ENCODE results near the gene PDE6B. TPM values are rescaled to one million over a fixed set of nuclear protein-coding genes. Genes with fewer than 3 reads are reported as not detected.
"Not testable (repeated sequence)": the region's sequence is repeated elsewhere in the genome, so short reads cannot be mapped to it uniquely, and the experiment has no call there.

PDE6B gene
- total RNA-seq, 5 donors from 2014 or later (not counting 1 experiment from before 2014, with no cell fraction given): 14.2 to 21.7 (median 19.8) TPM

GRCh38 chr4:665751-666435, 40.5 kb downstream of the PDE6B start:
- Mint-ChIP-seq H3K4me3 (no peak overlapping the region), H3K27ac (no peak overlapping the region), H3K9me3 (no peaks in the 10 kb centered on the region), H3K27me3 (no peaks in the 10 kb centered on the region), H3K4me1 (peaks cover 12 to 22% (median 21%) of the 10 kb centered on the region in 3 donors), H3K36me3 (peaks cover 7% of the 10 kb centered on the region)
- 86% methylated on average over 18 of the region's 22 CpGs for WGBS (ENCODE audit: insufficient coverage)
- ChIA-PET POLR2A (no interaction called here), CTCF (no interaction called here)
- H3K36me3 ChIP-seq (ENCODE audit: control insufficient read depth in 2 of 2, extremely low read depth in 1 of 2, insufficient read depth in 1 of 2, low read length in 1 of 2): peaks cover 0 to 4% of the 10 kb centered on the region in 2 donors
- DNase-seq (no peak), ATAC-seq (replicated peaks in 1 of 4) (no peak)
- H3K4me1 ChIP-seq (ENCODE audit: control insufficient read depth in 1 of 2, extremely low read depth in 1 of 2, insufficient read depth in 2 of 2, low read length in 2 of 2): peaks cover 0 to 32% of the 10 kb centered on the region in 2 experiments
- H3K9me3 ChIP-seq: no peaks in the 10 kb centered on the region
- H3K4me3 ChIP-seq (ENCODE audit: control insufficient read depth in 1 of 2, extremely low read depth in 1 of 2, low read length in 1 of 2): no peak overlapping the region
- no peaks in the 10 kb centered on the region for H3K27me3 ChIP-seq (replicated peaks in 1 of 2; ENCODE audit: control insufficient read depth in 2 of 2, extremely low read depth in 1 of 2, insufficient read depth in 2 of 2, low read length in 1 of 2)
- no peak overlapping the region for H3K27ac ChIP-seq (ENCODE audit: low read length)

GRCh38 chr4:666436-666810, 41.0 kb downstream of the PDE6B start:
- DNase-seq (no peak), ATAC-seq (replicated peaks in 1 of 4) (no peak)
- no peak overlapping the region for H3K4me3 ChIP-seq (ENCODE audit: control insufficient read depth in 1 of 2, extremely low read depth in 1 of 2, low read length in 1 of 2)
- no peaks in the 10 kb centered on the region for H3K27me3 Mint-ChIP-seq
- no peaks in the 10 kb centered on the region for H3K27me3 ChIP-seq (replicated peaks in 1 of 2; ENCODE audit: control insufficient read depth in 2 of 2, extremely low read depth in 1 of 2, insufficient read depth in 2 of 2, low read length in 1 of 2)
- peaks cover 12 to 22% (median 21%) of the 10 kb centered on the region in 3 donors for H3K4me1 Mint-ChIP-seq
- H3K36me3 Mint-ChIP-seq: peaks cover 7% of the 10 kb centered on the region
- no peaks in the 10 kb centered on the region for H3K9me3 ChIP-seq
- ChIA-PET CTCF (no interaction called here), POLR2A (interaction anchor here in 1 of 2 donors (0.7 kb wide), 1 partner anchor 96 kb away, joined by 6 read pairs; no protein-coding TSS in a partner anchor)
- H3K4me1 ChIP-seq (ENCODE audit: control insufficient read depth in 1 of 2, extremely low read depth in 1 of 2, insufficient read depth in 2 of 2, low read length in 2 of 2): peaks cover 0 to 32% of the 10 kb centered on the region in 2 experiments
- no peak overlapping the region for H3K4me3 Mint-ChIP-seq
- H3K36me3 ChIP-seq (ENCODE audit: control insufficient read depth in 2 of 2, extremely low read depth in 1 of 2, insufficient read depth in 1 of 2, low read length in 1 of 2): peaks cover 0 to 4% of the 10 kb centered on the region in 2 donors
- no peak overlapping the region for H3K27ac Mint-ChIP-seq
- H3K27ac ChIP-seq (ENCODE audit: low read length): no peak overlapping the region
- 93% methylated on average over 20 of the region's 22 CpGs for WGBS (ENCODE audit: insufficient coverage)
- no peaks in the 10 kb centered on the region for H3K9me3 Mint-ChIP-seq

- no peak for ATAC-seq (replicated peaks in 1 of 4)
- Mint-ChIP-seq H3K4me1 (peaks cover 12 to 21% (median 20%) of the 10 kb centered on the region in 3 donors), H3K9me3 (no peaks in the 10 kb centered on the region), H3K27me3 (no peaks in the 10 kb centered on the region), H3K36me3 (peaks cover 11% of the 10 kb centered on the region), H3K4me3 (no peak overlapping the region), H3K27ac (no peak overlapping the region)
- H3K27me3 ChIP-seq (replicated peaks in 1 of 2; ENCODE audit: control insufficient read depth in 2 of 2, extremely low read depth in 1 of 2, insufficient read depth in 2 of 2, low read length in 1 of 2): no peaks in the 10 kb centered on the region
- no peak overlapping the region for H3K4me3 ChIP-seq (ENCODE audit: control insufficient read depth in 1 of 2, extremely low read depth in 1 of 2, low read length in 1 of 2)
- ChIA-PET CTCF (no interaction called here), POLR2A (interaction anchor here in 1 of 2 donors (0.7 kb wide), 1 partner anchor 96 kb away, joined by 6 read pairs; no protein-coding TSS in a partner anchor)
- H3K36me3 ChIP-seq (ENCODE audit: control insufficient read depth in 2 of 2, extremely low read depth in 1 of 2, insufficient read depth in 1 of 2, low read length in 1 of 2): peaks cover 3 to 9% of the 10 kb centered on the region in 2 donors
- H3K4me1 ChIP-seq (ENCODE audit: control insufficient read depth in 1 of 2, extremely low read depth in 1 of 2, insufficient read depth in 2 of 2, low read length in 2 of 2): peaks cover 0 to 32% of the 10 kb centered on the region in 2 experiments
- DNase-seq: no peak
- 89% methylated on average over 9 of the region's 28 CpGs for WGBS (ENCODE audit: insufficient coverage)
- no peak overlapping the region for H3K27ac ChIP-seq (ENCODE audit: low read length)
- H3K9me3 ChIP-seq: no peaks in the 10 kb centered on the region
Observed at GRCh38 chr4:666822-667544, 41.6 kb downstream of the PDE6B start.

GRCh38 chr4:667545-667925, 42.2 kb downstream of the PDE6B start:
- Histone ChIP-seq H3K27me3 (replicated peaks in 1 of 2; ENCODE audit: control insufficient read depth in 2 of 2, extremely low read depth in 1 of 2, insufficient read depth in 2 of 2, low read length in 1 of 2) (no peaks in the 10 kb centered on the region), H3K36me3 (ENCODE audit: control insufficient read depth in 2 of 2, extremely low read depth in 1 of 2, insufficient read depth in 1 of 2, low read length in 1 of 2) (peaks cover 7 to 15% of the 10 kb centered on the region in 2 donors), H3K4me1 (ENCODE audit: control insufficient read depth in 1 of 2, extremely low read depth in 1 of 2, insufficient read depth in 2 of 2, low read length in 2 of 2) (peaks cover 0 to 29% of the 10 kb centered on the region in 2 experiments), H3K27ac (ENCODE audit: low read length) (no peak overlapping the region), H3K9me3 (no peaks in the 10 kb centered on the region), H3K4me3 (ENCODE audit: control insufficient read depth in 1 of 2, extremely low read depth in 1 of 2, low read length in 1 of 2) (no peak overlapping the region)
- DNase-seq (no peak), ATAC-seq (replicated peaks in 1 of 4) (no peak)
- H3K27ac Mint-ChIP-seq: no peak overlapping the region
- no peaks in the 10 kb centered on the region for H3K27me3 Mint-ChIP-seq
- peaks cover 12 to 24% (median 20%) of the 10 kb centered on the region in 3 donors for H3K4me1 Mint-ChIP-seq
- H3K4me3 Mint-ChIP-seq: peak overlapping the region in 1 of 3 donors; percentile 31
- H3K36me3 Mint-ChIP-seq: peaks cover 14% of the 10 kb centered on the region
- CTCF ChIA-PET: no interaction called here
- 83% methylated on average over 4 of the region's 10 CpGs for WGBS (ENCODE audit: insufficient coverage)
- POLR2A ChIA-PET: no interaction called here
- H3K9me3 Mint-ChIP-seq: no peaks in the 10 kb centered on the region

- POLR2A ChIA-PET; H3K27me3 Mint-ChIP-seq; H3K27ac ChIP-seq (ENCODE audit: low read length); H3K4me3 ChIP-seq (ENCODE audit: control insufficient read depth in 1 of 2, extremely low read depth in 1 of 2, low read length in 1 of 2); H3K9me3 ChIP-seq; H3K4me3 Mint-ChIP-seq; CTCF ChIA-PET; H3K9me3 Mint-ChIP-seq; DNase-seq; ATAC-seq (replicated peaks in 1 of 4); H3K27ac Mint-ChIP-seq; H3K27me3 ChIP-seq (replicated peaks in 1 of 2; ENCODE audit: control insufficient read depth in 2 of 2, extremely low read depth in 1 of 2, insufficient read depth in 2 of 2, low read length in 1 of 2): not testable (repeated sequence)
- 97% methylated on average over 6 of the region's 6 CpGs for WGBS (ENCODE audit: insufficient coverage)
- Histone ChIP-seq H3K36me3 (ENCODE audit: control insufficient read depth in 2 of 2, extremely low read depth in 1 of 2, insufficient read depth in 1 of 2, low read length in 1 of 2) (peaks cover 7 to 16% of the 10 kb centered on the region in 2 donors), H3K4me1 (ENCODE audit: control insufficient read depth in 1 of 2, extremely low read depth in 1 of 2, insufficient read depth in 2 of 2, low read length in 2 of 2) (peaks cover 2 to 29% of the 10 kb centered on the region in 2 experiments)
- Mint-ChIP-seq H3K36me3 (peaks cover 16% of the 10 kb centered on the region), H3K4me1 (peaks cover 16 to 24% (median 19%) of the 10 kb centered on the region in 3 donors)
Observed at GRCh38 chr4:668219-668618, 42.8 kb downstream of the PDE6B start.

DNA sequence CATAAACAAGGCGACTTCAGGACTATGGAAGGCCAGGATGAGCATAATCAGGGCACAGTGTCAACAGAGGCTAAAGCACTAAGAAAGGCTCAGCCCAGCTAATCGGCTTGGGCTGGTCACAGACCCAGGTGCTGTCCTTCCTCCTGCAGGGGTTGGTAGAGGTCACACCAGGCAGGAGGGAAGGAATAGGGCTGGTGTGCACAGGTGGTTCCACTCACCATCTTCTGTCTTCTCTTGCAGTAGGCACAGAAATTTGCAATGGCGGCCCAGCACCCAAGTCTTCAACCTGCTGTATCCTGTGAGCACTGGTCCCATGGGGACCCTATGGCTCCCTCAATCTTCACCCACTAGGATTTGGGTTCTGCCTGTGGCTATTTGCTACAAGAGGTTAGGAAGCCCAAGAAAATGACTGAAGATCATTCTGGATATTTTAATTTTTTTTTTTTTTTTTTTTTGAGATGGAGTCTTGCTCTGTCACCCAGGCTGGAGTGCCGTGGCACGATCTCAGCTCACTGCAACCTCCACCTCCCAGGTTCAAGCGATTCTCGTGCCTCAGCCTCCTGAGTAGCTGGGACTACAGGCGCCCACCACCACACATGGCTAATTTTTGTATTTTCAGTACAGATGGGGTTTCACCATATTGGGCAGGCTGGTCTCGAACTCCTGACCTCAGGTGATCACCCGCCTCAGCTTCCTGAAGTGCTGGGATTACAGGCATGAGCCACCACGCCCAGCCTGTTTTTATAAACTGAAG, 44.6 kb downstream of the PDE6B start:
- H3K27me3 Mint-ChIP-seq; H3K9me3 Mint-ChIP-seq; H3K27ac Mint-ChIP-seq; H3K4me3 ChIP-seq (ENCODE audit: control insufficient read depth in 1 of 2, extremely low read depth in 1 of 2, low read length in 1 of 2); H3K27me3 ChIP-seq (replicated peaks in 1 of 2; ENCODE audit: control insufficient read depth in 2 of 2, extremely low read depth in 1 of 2, insufficient read depth in 2 of 2, low read length in 1 of 2); POLR2A ChIA-PET; H3K27ac ChIP-seq (ENCODE audit: low read length); DNase-seq; H3K9me3 ChIP-seq; ATAC-seq (replicated peaks in 1 of 4); H3K4me3 Mint-ChIP-seq; CTCF ChIA-PET: not testable (repeated sequence)
- peaks cover 16% of the 10 kb centered on the region for H3K36me3 Mint-ChIP-seq
- peaks cover 13 to 18% (median 15%) of the 10 kb centered on the region in 3 donors for H3K4me1 Mint-ChIP-seq
- H3K36me3 ChIP-seq (ENCODE audit: control insufficient read depth in 2 of 2, extremely low read depth in 1 of 2, insufficient read depth in 1 of 2, low read length in 1 of 2): peaks cover 7 to 16% of the 10 kb centered on the region in 2 donors
- 88% methylated on average over 4 of the region's 11 CpGs for WGBS (ENCODE audit: insufficient coverage)
- H3K4me1 ChIP-seq (ENCODE audit: control insufficient read depth in 1 of 2, extremely low read depth in 1 of 2, insufficient read depth in 2 of 2, low read length in 2 of 2): peaks cover 9 to 25% of the 10 kb centered on the region in 2 experiments

Measured in T-cell (primary cell).